Spleen (tissue), 11 donors: ENCODE measurements around the gene PLEKHB2. TPM values are rescaled to one million over a fixed set of nuclear protein-coding genes. Genes with fewer than 3 reads are reported as not detected.

Experiments used
- DNase-seq: peaks from one replicate; pipeline ENCODE4 v3.0.0-alpha.2; 2020
- H3K27ac ChIP-seq, 8 donors: fragments of 200-600 bp; sonication (generic) in 7 of 8; 1 replicate in 4 of 8; 2 replicates in 4 of 8; pipeline versions ENCODE4 v1.5.0 to v1.8.0; 2016 to 2021; ENCODE audit warnings: inconsistent platforms in 4 of 8, mild to moderate bottlenecking in 4 of 8, moderate library complexity in 1 of 8
- H3K27me3 ChIP-seq, 7 donors: fragments of 200-600 bp; sonication (generic) in 6 of 7; replicated peaks in 1 of 7; 1 replicate in 4 of 7; 2 replicates in 3 of 7; pipeline versions ENCODE4 v1.5.0 to v1.8.0; 2016 to 2021; ENCODE audit warnings: inconsistent platforms in 3 of 7, mild to moderate bottlenecking in 1 of 7
- H3K36me3 ChIP-seq, 6 donors: fragments of 200-600 bp; sonication (generic) in 5 of 6; 1 replicate in 4 of 6; 2 replicates in 2 of 6; pipeline versions ENCODE4 v1.5.0 to v1.8.0; 2016 to 2021; ENCODE audit warnings: inconsistent platforms in 2 of 6
- H3K4me1 ChIP-seq, 6 donors: fragments of 200-600 bp; sonication (generic) in 5 of 6; 1 replicate in 3 of 6; 2 replicates in 3 of 6; pipeline versions ENCODE4 v1.5.0 to v1.8.0; 2016 to 2021; ENCODE audit warnings: inconsistent platforms in 3 of 6
- H3K4me3 ChIP-seq, 8 donors: fragments of 200-600 bp; sonication (generic) in 7 of 8; 1 replicate in 4 of 8; 2 replicates in 4 of 8; pipeline versions ENCODE4 v1.5.0 to v1.8.0; 2016 to 2021; ENCODE audit warnings: inconsistent platforms in 4 of 8, mild to moderate bottlenecking in 4 of 8, moderate library complexity in 2 of 8
- H3K9me3 ChIP-seq, 8 donors: fragments of 200-600 bp; sonication (generic) in 7 of 8; 1 replicate in 4 of 8; 2 replicates in 4 of 8; pipeline versions ENCODE4 v1.5.0 to v1.8.0; 2016 to 2021; ENCODE audit warnings: inconsistent platforms in 4 of 8
- POLR2A ChIP-seq, 3 donors: fragments of 450-650 bp; IDR thresholded peaks; one replicate each; pipeline ENCODE4 v1.5.1; 2017; ENCODE audit warnings: antibody characterized with exemption in 3 of 3, mild to moderate bottlenecking in 1 of 3
- POLR2AphosphoS5 ChIP-seq, 3 donors: sonication (generic); formaldehyde crosslinking; IDR thresholded peaks; one replicate each; pipeline ENCODE4 v1.5.1; 2017; ENCODE audit warnings: antibody characterized with exemption in 3 of 3
- WGBS, 5 donors: extraction: QIAGEN DNeasy Blood & Tissue Kit in 3 of 5; methylation state at CpG; one replicate each; pipeline versions ENCODE4 v1.1.5 to v1.1.7; 2013 to 2018; 5-methylcytosine and 5-hydroxymethylcytosine counted together
- intact Hi-C: fragments of 100-400 bp; cut with DNase I; formaldehyde crosslinking; loops from one replicate; pipeline ENCODE4 v1.15.0; 2023; ENCODE audit warnings: low total_unique reads
- polyA plus RNA-seq, 3 donors: library from polyadenylated mRNA; stranded (reverse); fragments of 200-250 nt; gene quantifications; one replicate each; pipeline ENCODE4 v1.2.1, GENCODE V29; 2013
- total RNA-seq, 7 donors: library from RNA; depleted of rRNA in 3 of 7; stranded (reverse); fragments of >200 nt in 3 of 7; fragmentation: NEBNext Ultra II Directional in 4 of 7; extraction: Animal tissue kit (Norgen Biotek cat#: 25700) in 4 of 7; gene quantifications; one replicate each; pipeline versions ENCODE4 v1.1.0 to v1.2.1, GENCODE V29; 2016 to 2021
- TF ChIP-seq, protein P1 (sequence below), 11 experiments: fragments of 200-600 bp in 7 of 11; fragments of 450-650 bp in 4 of 11; sonication (generic) in 4 of 11; IDR thresholded peaks in 8 of 11; conservative IDR thresholded peaks in 3 of 11; 1 replicate in 7 of 11; 2 replicates in 4 of 11; pipeline versions ENCODE4 v1.4.0 to v1.8.0; 2016 to 2021; ENCODE audit warnings: antibody characterized with exemption in 11 of 11, inconsistent platforms in 4 of 11, mild to moderate bottlenecking in 1 of 11
- donor health status: healthy with polysubstance abuse.
- donor health status: DM: no; HTN: no; CAD: no; lungs with moderate emphysema.
- donor health status: DM: no; HTN: no; CAD: no.
- donor health status: Bipolar disorder and iron deficiency.
- donor health status: healthy.
- donor health status: DM: no; HTN: no; CAD: no.
- donor health status: DM: yes; HTN: yes; CAD: no.

Gene PLEKHB2
- total and polyA plus RNA-seq, 10 donors: 17.2 to 95.4 (median 68.6) TPM

GRCh38 chr2:131126436-131126835, 21.3 kb downstream of the PLEKHB2 start:
- no peak for TF ChIP-seq POLR2AphosphoS5 (IDR thresholded peaks at IDR 0.05)
- no peak for TF ChIP-seq POLR2A (IDR thresholded peaks at IDR 0.05)
- TF ChIP-seq, protein P1, sequence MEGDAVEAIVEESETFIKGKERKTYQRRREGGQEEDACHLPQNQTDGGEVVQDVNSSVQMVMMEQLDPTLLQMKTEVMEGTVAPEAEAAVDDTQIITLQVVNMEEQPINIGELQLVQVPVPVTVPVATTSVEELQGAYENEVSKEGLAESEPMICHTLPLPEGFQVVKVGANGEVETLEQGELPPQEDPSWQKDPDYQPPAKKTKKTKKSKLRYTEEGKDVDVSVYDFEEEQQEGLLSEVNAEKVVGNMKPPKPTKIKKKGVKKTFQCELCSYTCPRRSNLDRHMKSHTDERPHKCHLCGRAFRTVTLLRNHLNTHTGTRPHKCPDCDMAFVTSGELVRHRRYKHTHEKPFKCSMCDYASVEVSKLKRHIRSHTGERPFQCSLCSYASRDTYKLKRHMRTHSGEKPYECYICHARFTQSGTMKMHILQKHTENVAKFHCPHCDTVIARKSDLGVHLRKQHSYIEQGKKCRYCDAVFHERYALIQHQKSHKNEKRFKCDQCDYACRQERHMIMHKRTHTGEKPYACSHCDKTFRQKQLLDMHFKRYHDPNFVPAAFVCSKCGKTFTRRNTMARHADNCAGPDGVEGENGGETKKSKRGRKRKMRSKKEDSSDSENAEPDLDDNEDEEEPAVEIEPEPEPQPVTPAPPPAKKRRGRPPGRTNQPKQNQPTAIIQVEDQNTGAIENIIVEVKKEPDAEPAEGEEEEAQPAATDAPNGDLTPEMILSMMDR (IDR thresholded peaks at IDR 0.05 in 8 of 11, conservative IDR thresholded peaks at IDR 0.05 in 3 of 11): no peak
- no peak overlapping the region for H3K4me3 ChIP-seq
- no peak for DNase-seq
- WGBS, 5 donors: 93 to 97% (median 95%) methylated on average over 5 of the region's 5 CpGs
- H3K27ac ChIP-seq: no peak overlapping the region
- intact Hi-C loops: no loop called here
- H3K36me3 ChIP-seq: peaks cover 0 to 99% (median 74%) of the 10 kb centered on the region in 6 donors
- H3K27me3 ChIP-seq: no peaks in the 10 kb centered on the region
- H3K9me3 ChIP-seq: peaks cover 0 to 7% (median 4%) of the 10 kb centered on the region in 8 donors
- H3K4me1 ChIP-seq: peaks cover 0 to 2% (median 0%) of the 10 kb centered on the region in 6 donors

- no peaks in the 10 kb centered on the region for H3K27me3 ChIP-seq
- 86 to 99% (median 96%) methylated on average over 3 of the region's 3 CpGs for WGBS, 5 donors
- no peaks in the 10 kb centered on the region for H3K4me1 ChIP-seq
- DNase-seq: no peak
- intact Hi-C loops: no loop called here
- H3K36me3 ChIP-seq: peaks cover 0 to 99% (median 72%) of the 10 kb centered on the region in 6 donors
- TF ChIP-seq POLR2AphosphoS5 (IDR thresholded peaks at IDR 0.05) (no peak), POLR2A (IDR thresholded peaks at IDR 0.05) (no peak)
- TF ChIP-seq, protein P1 (IDR thresholded peaks at IDR 0.05 in 8 of 11, conservative IDR thresholded peaks at IDR 0.05 in 3 of 11): no peak
- no peak overlapping the region for H3K27ac ChIP-seq
- no peak overlapping the region for H3K4me3 ChIP-seq
- peaks cover 0 to 7% (median 4%) of the 10 kb centered on the region in 8 donors for H3K9me3 ChIP-seq
Measured at GRCh38 chr2:131127076-131127475, 21.9 kb downstream of the PLEKHB2 start.

GRCh38 chr2:131127981-131128380, 22.8 kb downstream of the PLEKHB2 start:
- 83 to 89% (median 88%) methylated on average over 3 of the region's 3 CpGs for WGBS, 5 donors
- H3K4me3 ChIP-seq: no peak overlapping the region
- no peak for DNase-seq
- H3K4me1 ChIP-seq: no peaks in the 10 kb centered on the region
- TF ChIP-seq POLR2AphosphoS5 (IDR thresholded peaks at IDR 0.05) (no peak), POLR2A (IDR thresholded peaks at IDR 0.05) (no peak)
- TF ChIP-seq, protein P1 (IDR thresholded peaks at IDR 0.05 in 8 of 11, conservative IDR thresholded peaks at IDR 0.05 in 3 of 11): no peak
- peaks cover 0 to 7% (median 4%) of the 10 kb centered on the region in 8 donors for H3K9me3 ChIP-seq
- no peak overlapping the region for H3K27ac ChIP-seq
- intact Hi-C loops: no loop called here
- H3K36me3 ChIP-seq: peaks cover 0 to 99% (median 73%) of the 10 kb centered on the region in 6 donors
- no peaks in the 10 kb centered on the region for H3K27me3 ChIP-seq

DNA sequence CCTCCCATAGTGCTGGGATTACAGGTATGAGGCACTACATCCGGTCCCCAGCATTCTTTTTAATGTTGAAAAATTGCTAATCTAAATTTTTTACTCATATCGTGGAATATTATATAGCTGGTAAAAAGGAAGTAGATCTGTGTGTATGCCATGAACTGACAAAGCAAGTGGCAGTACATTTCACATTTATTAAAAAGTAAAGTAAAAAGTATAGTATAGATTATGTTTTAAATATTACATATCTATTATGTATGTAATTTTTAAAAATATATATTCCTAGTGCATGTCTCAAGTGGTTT, 25.1 kb downstream of the PLEKHB2 start:
- no peak for DNase-seq
- peaks cover 0 to 7% (median 4%) of the 10 kb centered on the region in 8 donors for H3K9me3 ChIP-seq
- WGBS, 5 donors: 94 to 100% (median 99%) methylated on average over 2 of the region's 2 CpGs
- TF ChIP-seq POLR2AphosphoS5 (IDR thresholded peaks at IDR 0.05) (no peak), POLR2A (IDR thresholded peaks at IDR 0.05) (no peak)
- TF ChIP-seq, protein P1 (IDR thresholded peaks at IDR 0.05 in 8 of 11, conservative IDR thresholded peaks at IDR 0.05 in 3 of 11): no peak
- intact Hi-C loops: no loop called here
- H3K36me3 ChIP-seq: peaks cover 0 to 100% (median 79%) of the 10 kb centered on the region in 6 donors
- no peaks in the 10 kb centered on the region for H3K27me3 ChIP-seq
- no peak overlapping the region for H3K4me3 ChIP-seq
- no peak overlapping the region for H3K27ac ChIP-seq
- H3K4me1 ChIP-seq: no peaks in the 10 kb centered on the region
